Measurements from ENCODE around the gene WIPI1.
"Not testable (repeated sequence)": the region's sequence is repeated elsewhere in the genome, so short reads cannot be mapped to it uniquely, and the experiment has no call there.

The WIPI1 gene

GRCh38 chr17:68457168-68457538 lies at the start of gene WIPI1:
Gene WIPI1 (minus strand): TSS chr17:68457496. CDS start chr17:68457421, 75 bp downstream.
- DNase-seq (ENCODE audit: low read depth) = no peak

- no peak for DNase-seq (ENCODE audit: low read depth)
Observed at GRCh38 chr17:68505951-68506350, 48.7 kb upstream of the WIPI1 start.

- DNase-seq (ENCODE audit: low read depth) = no peak
Observed at GRCh38 chr17:68501074-68501473, 43.8 kb upstream of the WIPI1 start.

- no peak for DNase-seq (ENCODE audit: low read depth)
Observed at GRCh38 chr17:68499587-68499986, 42.3 kb upstream of the WIPI1 start.

- DNase-seq (ENCODE audit: low read depth) = no peak
Observed at GRCh38 chr17:68498479-68499326, 41.4 kb upstream of the WIPI1 start.

- DNase-seq (ENCODE audit: low read depth) = no peak
Observed at GRCh38 chr17:68497885-68498319, 40.6 kb upstream of the WIPI1 start.

- no peak for DNase-seq (ENCODE audit: low read depth)
Observed at GRCh38 chr17:68495081-68495480, 37.8 kb upstream of the WIPI1 start.

GRCh38 chr17:68492394-68493054 lies 35.2 kb upstream of the WIPI1 start:
- not testable (repeated sequence) for DNase-seq (ENCODE audit: low read depth)

- DNase-seq (ENCODE audit: low read depth) = no peak
Observed at GRCh38 chr17:68491381-68492231, 34.3 kb upstream of the WIPI1 start.

- no peak for DNase-seq (ENCODE audit: low read depth)
Observed at GRCh38 chr17:68489919-68490318, 32.6 kb upstream of the WIPI1 start.

GRCh38 chr17:68484458-68484857 lies 27.2 kb upstream of the WIPI1 start:
- no peak for DNase-seq (ENCODE audit: low read depth)

GRCh38 chr17:68482576-68483041 lies 25.3 kb upstream of the WIPI1 start:
- DNase-seq (ENCODE audit: low read depth) = no peak

- no peak for DNase-seq (ENCODE audit: low read depth)
Observed at GRCh38 chr17:68480885-68481284, 23.6 kb upstream of the WIPI1 start.

- DNase-seq (ENCODE audit: low read depth) = no peak
Observed at GRCh38 chr17:68470961-68471360, 13.7 kb upstream of the WIPI1 start.

- DNase-seq (ENCODE audit: low read depth) = no peak
Observed at GRCh38 chr17:68468788-68469187, 11.5 kb upstream of the WIPI1 start.

GRCh38 chr17:68468334-68468733 lies 11.0 kb upstream of the WIPI1 start:
- DNase-seq (ENCODE audit: low read depth) = no peak

GRCh38 chr17:68463211-68464019 lies 6.1 kb upstream of the WIPI1 start:
- no peak for DNase-seq (ENCODE audit: low read depth)

- DNase-seq (ENCODE audit: low read depth) = peak; percentile 35
Observed at GRCh38 chr17:68462381-68463210, 5.3 kb upstream of the WIPI1 start.

GRCh38 chr17:68461589-68461988 lies 4.3 kb upstream of the WIPI1 start:
- no peak for DNase-seq (ENCODE audit: low read depth)

- no peak for DNase-seq (ENCODE audit: low read depth)
Observed at GRCh38 chr17:68461122-68461539, 3.8 kb upstream of the WIPI1 start.

- no peak for DNase-seq (ENCODE audit: low read depth)
Observed at GRCh38 chr17:68460715-68461114, 3.4 kb upstream of the WIPI1 start.
